Stomach (tissue), 9 donors: Measurements from ENCODE around the gene DUSP18. TPM values are rescaled to one million over a fixed set of nuclear protein-coding genes. Genes with fewer than 3 reads are reported as not detected.

Source experiments
- DNase-seq, 2 donors: peaks; one replicate each; pipeline versions ENCODE4 v3.0.0 to v3.0.0-alpha.2; 2013 to 2019
- H3K27ac ChIP-seq, 5 donors: fragments of 200-600 bp in 4 of 5; sonication (generic) in 4 of 5; one replicate each; pipeline ENCODE4 v1.5.1; 2013 to 2019; ENCODE audit warnings: mild to moderate bottlenecking in 1 of 5, moderate library complexity in 1 of 5
- H3K27me3 ChIP-seq, 3 donors: fragments of 200-600 bp; sonication (generic); one replicate each; pipeline ENCODE4 v1.5.1; 2017 to 2019; ENCODE audit warnings: mixed run types in 1 of 3
- H3K36me3 ChIP-seq, 4 donors: fragments of 200-600 bp; sonication (generic); 1 replicate in 3 of 4; 2 replicates in 1 of 4; pipeline ENCODE4 v1.5.1; 2016 to 2019
- H3K4me1 ChIP-seq, 4 donors: fragments of 200-600 bp; sonication (generic); one replicate each; pipeline ENCODE4 v1.5.1; 2016 to 2019
- H3K4me3 ChIP-seq, 4 donors: fragments of 200-600 bp; sonication (generic) in 3 of 4; one replicate each; pipeline ENCODE4 v1.5.1; 2016 to 2019; ENCODE audit warnings: mild to moderate bottlenecking in 1 of 4
- H3K9me3 ChIP-seq, 4 donors: fragments of 200-600 bp; sonication (generic); one replicate each; pipeline ENCODE4 v1.5.1; 2016 to 2019
- EP300 ChIP-seq: sonication (generic); formaldehyde crosslinking; IDR thresholded peaks from one replicate; pipeline ENCODE4 v1.6.1; 2017; ENCODE audit warnings: antibody characterized with exemption
- POLR2A ChIP-seq, 4 donors: fragments of 450-650 bp; IDR thresholded peaks; one replicate each; pipeline ENCODE4 v1.6.1; 2016; ENCODE audit warnings: antibody characterized with exemption in 4 of 4, control low read depth in 2 of 4, mild to moderate bottlenecking in 1 of 4, moderate library complexity in 1 of 4
- POLR2AphosphoS5 ChIP-seq, 3 donors: sonication (generic); formaldehyde crosslinking; IDR thresholded peaks; one replicate each; pipeline ENCODE4 v1.6.1; 2016; ENCODE audit warnings: antibody characterized with exemption in 3 of 3
- WGBS, 5 donors: extraction: QIAGEN DNeasy Blood & Tissue Kit in 3 of 5; methylation state at CpG; one replicate each; pipeline versions ENCODE4 v1.1.5 to v1.1.7; 2013 to 2018; 5-methylcytosine and 5-hydroxymethylcytosine counted together
- intact Hi-C: fragments of 100-400 bp; cut with DNase I; formaldehyde crosslinking; loops from one replicate; pipeline ENCODE4 v1.15.1; 2023; ENCODE audit warnings: low total_unique reads
- polyA plus RNA-seq, 3 donors: library from polyadenylated mRNA; stranded (reverse); fragments of 200-250 nt; gene quantifications; one replicate each; pipeline ENCODE4 v1.2.3, GENCODE V29; 2013
- total RNA-seq, 5 donors: library from RNA; depleted of rRNA; stranded (reverse); fragments of >200 nt; gene quantifications; one replicate each; pipeline versions ENCODE4 v1.1.0 to v1.2.3, GENCODE V29; 2014 to 2016
- TF ChIP-seq, protein P1 (sequence below), 7 experiments: fragments of 450-650 bp in 4 of 7; fragments of 200-600 bp in 3 of 7; sonication (generic) in 3 of 7; IDR thresholded peaks; one replicate each; pipeline ENCODE4 v1.5.1; 2016 to 2019; ENCODE audit warnings: antibody characterized with exemption in 7 of 7, control low read depth in 2 of 7, mild to moderate bottlenecking in 1 of 7
- donor health status: healthy with polysubstance abuse.
- donor health status: Bipolar disorder and iron deficiency.
- donor health status: healthy.

Gene DUSP18
- total and polyA plus RNA-seq, 8 donors: 1.4 to 46.9 (median 4.5) TPM; not detected in 1

DNA sequence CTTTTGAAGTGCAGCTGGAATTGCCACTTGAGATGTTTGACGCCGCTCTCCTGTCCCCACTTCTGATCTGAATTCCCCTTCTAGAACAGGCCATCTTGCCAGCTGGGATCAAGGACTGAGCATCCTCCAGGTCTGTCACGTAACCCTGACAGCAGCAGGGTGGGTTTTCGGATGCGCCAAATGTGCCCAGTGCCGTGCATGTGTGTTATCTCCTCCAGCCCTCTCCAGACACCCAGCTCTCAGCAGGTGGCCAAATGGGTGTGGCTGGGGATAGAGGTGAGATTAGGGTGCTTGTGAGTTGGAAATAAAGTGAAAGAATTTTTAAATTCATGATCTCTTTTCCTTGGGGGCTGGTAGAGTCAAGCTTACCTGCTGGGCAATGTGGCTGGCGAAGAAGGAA, 30.3 kb upstream of the DUSP18 start:
- no peak overlapping the region for H3K27ac ChIP-seq
- peaks cover 7 to 25% (median 21%) of the 10 kb centered on the region in 4 donors for H3K4me1 ChIP-seq
- peaks cover 0 to 14% (median 0%) of the 10 kb centered on the region in 3 donors for H3K27me3 ChIP-seq
- no peak overlapping the region for H3K4me3 ChIP-seq
- TF ChIP-seq, protein P1, sequence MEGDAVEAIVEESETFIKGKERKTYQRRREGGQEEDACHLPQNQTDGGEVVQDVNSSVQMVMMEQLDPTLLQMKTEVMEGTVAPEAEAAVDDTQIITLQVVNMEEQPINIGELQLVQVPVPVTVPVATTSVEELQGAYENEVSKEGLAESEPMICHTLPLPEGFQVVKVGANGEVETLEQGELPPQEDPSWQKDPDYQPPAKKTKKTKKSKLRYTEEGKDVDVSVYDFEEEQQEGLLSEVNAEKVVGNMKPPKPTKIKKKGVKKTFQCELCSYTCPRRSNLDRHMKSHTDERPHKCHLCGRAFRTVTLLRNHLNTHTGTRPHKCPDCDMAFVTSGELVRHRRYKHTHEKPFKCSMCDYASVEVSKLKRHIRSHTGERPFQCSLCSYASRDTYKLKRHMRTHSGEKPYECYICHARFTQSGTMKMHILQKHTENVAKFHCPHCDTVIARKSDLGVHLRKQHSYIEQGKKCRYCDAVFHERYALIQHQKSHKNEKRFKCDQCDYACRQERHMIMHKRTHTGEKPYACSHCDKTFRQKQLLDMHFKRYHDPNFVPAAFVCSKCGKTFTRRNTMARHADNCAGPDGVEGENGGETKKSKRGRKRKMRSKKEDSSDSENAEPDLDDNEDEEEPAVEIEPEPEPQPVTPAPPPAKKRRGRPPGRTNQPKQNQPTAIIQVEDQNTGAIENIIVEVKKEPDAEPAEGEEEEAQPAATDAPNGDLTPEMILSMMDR (IDR thresholded peaks at IDR 0.05): no peak
- TF ChIP-seq EP300 (no peak), POLR2A (IDR thresholded peaks at IDR 0.05) (no peak), POLR2AphosphoS5 (IDR thresholded peaks at IDR 0.05) (no peak)
- DNase-seq: no peak
- H3K36me3 ChIP-seq: no peaks in the 10 kb centered on the region
- intact Hi-C loops: no loop called here
- H3K9me3 ChIP-seq: no peaks in the 10 kb centered on the region
- WGBS, 5 donors: 79 to 91% (median 86%) methylated on average over 7 of the region's 7 CpGs

DNA sequence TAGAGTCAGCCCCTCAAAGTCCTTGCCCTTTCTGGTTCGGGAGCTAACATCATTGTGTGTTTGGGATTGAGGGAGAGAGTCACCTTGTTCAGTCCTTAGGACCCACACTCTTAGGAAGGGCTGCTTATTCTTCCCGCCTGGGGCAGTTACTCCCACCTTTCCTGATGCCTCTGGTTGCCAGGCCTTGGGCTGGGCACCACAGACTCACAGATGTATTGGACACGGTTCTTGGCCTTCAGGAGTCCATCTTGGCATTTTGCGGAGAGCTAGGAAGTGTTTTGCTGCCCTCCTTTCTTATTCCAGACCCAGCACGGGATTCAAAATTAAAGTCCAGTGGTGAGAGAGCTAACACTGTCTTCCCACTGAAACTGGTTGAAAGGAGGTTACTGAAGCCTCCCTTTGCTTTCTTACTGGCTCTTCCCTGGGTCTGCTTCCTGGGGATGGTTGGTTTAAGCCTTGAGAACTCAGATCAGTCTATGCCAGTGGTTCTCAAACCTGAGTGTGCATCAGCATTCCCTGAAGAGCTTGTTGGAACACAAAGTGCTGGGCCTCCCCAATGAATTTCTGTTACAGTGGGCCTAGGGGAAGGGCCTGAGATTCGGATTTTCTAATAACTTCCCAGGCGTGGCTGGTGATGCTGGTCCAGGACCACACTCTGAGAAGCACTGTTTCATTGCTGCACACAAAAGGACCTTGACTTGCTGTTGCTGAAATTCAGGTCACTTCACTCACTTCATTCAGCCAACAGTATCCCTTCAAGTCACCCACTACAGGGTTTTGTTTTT, 28.4 kb upstream of the DUSP18 start:
- WGBS, 5 donors: 73 to 90% (median 87%) methylated on average over 7 of the region's 7 CpGs
- DNase-seq: no peak
- peak overlapping the region in 2 of 4 donors; percentile 63 to 65 for H3K4me3 ChIP-seq
- no peaks in the 10 kb centered on the region for H3K36me3 ChIP-seq
- no peak overlapping the region for H3K27ac ChIP-seq
- H3K9me3 ChIP-seq: no peaks in the 10 kb centered on the region
- intact Hi-C loops: no loop called here
- TF ChIP-seq, protein P1 (IDR thresholded peaks at IDR 0.05): no peak
- TF ChIP-seq EP300: no peak
- TF ChIP-seq POLR2A (IDR thresholded peaks at IDR 0.05): no peak
- TF ChIP-seq POLR2AphosphoS5 (IDR thresholded peaks at IDR 0.05): no peak
- H3K4me1 ChIP-seq: peaks cover 7 to 25% (median 21%) of the 10 kb centered on the region in 4 donors
- peaks cover 0 to 14% (median 0%) of the 10 kb centered on the region in 3 donors for H3K27me3 ChIP-seq

- peaks cover 7 to 25% (median 21%) of the 10 kb centered on the region in 4 donors for H3K4me1 ChIP-seq
- no peak for DNase-seq
- TF ChIP-seq POLR2A (IDR thresholded peaks at IDR 0.05) (no peak), POLR2AphosphoS5 (IDR thresholded peaks at IDR 0.05) (no peak), EP300 (no peak)
- TF ChIP-seq, protein P1 (IDR thresholded peaks at IDR 0.05): no peak
- peak overlapping the region in 4 of 5 donors; percentile 35 to 82 (median 74) for H3K27ac ChIP-seq
- H3K36me3 ChIP-seq: no peaks in the 10 kb centered on the region
- intact Hi-C loops: no loop called here
- no peaks in the 10 kb centered on the region for H3K9me3 ChIP-seq
- H3K4me3 ChIP-seq: peak overlapping the region; percentile 63 to 72 (median 65)
- WGBS, 5 donors: 47 to 72% (median 52%) methylated on average over 8 to 15 of the region's 15 CpGs
- peaks cover 0 to 14% (median 0%) of the 10 kb centered on the region in 3 donors for H3K27me3 ChIP-seq
Observed at GRCh38 chr22:30695351-30695851, 27.7 kb upstream of the DUSP18 start.

DNA sequence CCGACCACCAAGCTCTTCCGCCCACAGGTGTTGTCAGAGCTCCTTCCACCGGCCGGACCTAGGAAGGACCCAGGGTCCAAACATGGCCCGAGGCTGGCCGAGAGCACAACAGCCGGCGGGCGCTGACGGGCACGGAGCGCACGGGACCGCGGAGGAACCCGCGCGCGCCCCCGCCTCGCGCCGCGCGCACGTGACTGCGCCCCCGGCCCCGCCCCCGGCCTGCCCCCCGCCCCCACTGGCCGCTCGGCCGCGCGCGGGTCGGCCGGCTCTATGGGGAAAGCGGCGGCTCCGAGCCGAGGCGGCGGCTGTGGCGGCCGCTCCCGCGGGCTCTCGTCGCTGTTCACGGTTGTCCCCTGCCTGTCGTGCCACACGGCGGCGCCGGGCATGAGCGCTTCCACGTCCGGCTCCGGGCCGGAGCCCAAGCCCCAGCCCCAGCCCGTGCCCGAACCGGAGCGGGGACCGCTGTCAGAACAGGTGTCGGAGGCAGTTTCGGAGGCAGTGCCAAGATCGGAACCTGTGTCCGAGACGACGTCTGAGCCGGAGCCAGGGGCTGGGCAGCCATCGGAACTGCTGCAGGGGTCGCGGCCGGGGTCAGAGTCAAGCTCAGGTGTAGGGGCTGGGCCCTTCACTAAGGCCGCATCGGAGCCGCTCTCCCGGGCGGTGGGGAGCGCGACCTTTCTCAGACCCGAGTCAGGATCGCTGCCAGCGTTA, 27.1 kb upstream of the DUSP18 start, which contains the start of gene OSBP2:
Gene OSBP2 (plus strand): TSS at position 235 of the 711 bp plus-strand sequence. CDS start 36 bp downstream, at position 271.
- Histone ChIP-seq H3K27me3 (peaks cover 0 to 14% (median 0%) of the 10 kb centered on the region in 3 donors), H3K4me3 (peak within 1 kb of the TSS; percentile 63 to 72 (median 65)), H3K4me1 (peaks cover 7 to 25% (median 21%) of the 10 kb centered on the region in 4 donors), H3K27ac (peak within 1 kb of the TSS; percentile 71 to 90 (median 85)), H3K9me3 (no peaks in the 10 kb centered on the region), H3K36me3 (no peaks in the 10 kb centered on the region)
- TF ChIP-seq, protein P1 (IDR thresholded peaks at IDR 0.05): no peak
- TF ChIP-seq EP300 (no peak), POLR2AphosphoS5 (IDR thresholded peaks at IDR 0.05) (no peak), POLR2A (IDR thresholded peaks at IDR 0.05) (no peak)
- WGBS, 5 donors: 2 to 10% (median 5%) methylated on average over 33 to 88 of the region's 88 CpGs
- intact Hi-C loops: no loop called here
- peak; percentile 57 to 76 for DNase-seq
